ENCODE measurements around the gene NLK.

GRCh38 chr17:28076144-28076543 is 33.7 kb downstream of the NLK start:
- TF ChIP-seq EZH2 (IDR thresholded peaks at IDR 0.05; ENCODE audit: insufficient read depth, low read length) (no peak), CTCF (IDR thresholded peaks at IDR 0.05; ENCODE audit: insufficient read depth, low read depth, low read length) (no peak)

All from astrocyte (in vitro differentiated cells and primary cell).